Cardiac muscle cell (in vitro differentiated cells and primary cell): ENCODE results near the gene PHEX. TPM values are rescaled to one million over a fixed set of nuclear protein-coding genes. Genes with fewer than 3 reads are reported as not detected.

Source experiments
- DNase-seq, 2 donors: peaks; one replicate each; pipeline versions ENCODE4 v3.0.0 to v3.0.0-alpha.2; 2010 to 2017; ENCODE audit warnings: low read depth in 1 of 2, low spot score in 1 of 2
- H3K27ac ChIP-seq: fragments of 200-600 bp; sonication (generic); 2 replicates; pipeline ENCODE4 v1.5.1; 2016
- H3K27me3 ChIP-seq: fragments of 200-600 bp; sonication (generic); 2 replicates; pipeline ENCODE4 v1.6.0; 2016; ENCODE audit warnings: control low read depth
- H3K36me3 ChIP-seq: fragments of 200-600 bp; sonication (generic); 2 replicates; pipeline ENCODE4 v1.5.1; 2016; ENCODE audit warnings: control low read depth
- H3K4me1 ChIP-seq: fragments of 200-600 bp; sonication (generic); 2 replicates; pipeline ENCODE4 v1.8.1; 2017; ENCODE audit warnings: low read depth, mild to moderate bottlenecking, mixed run types
- H3K4me3 ChIP-seq: fragments of 200-600 bp; sonication (generic); 2 replicates; pipeline ENCODE4 v1.5.1; 2016; ENCODE audit warnings: mild to moderate bottlenecking
- H3K9me3 ChIP-seq: fragments of 200-600 bp; sonication (generic); 2 replicates; pipeline ENCODE4 v1.5.1; 2017; ENCODE audit warnings: low read depth, mild to moderate bottlenecking, control low read depth
- polyA plus RNA-seq: library from polyadenylated mRNA; unstranded; fragments of >200 nt; fragmentation: Nextera tagmentation; extraction: Ambion mirVana; gene quantifications from 2 replicates; pipeline ENCODE4 v1.2.1, GENCODE V29; 2016
- total RNA-seq: library from RNA; depleted of rRNA; stranded (reverse); fragments of >200 nt; gene quantifications from 2 replicates; pipeline ENCODE4 v1.2.3, GENCODE V29; 2016
- TF ChIP-seq, protein P1 (sequence below): IDR thresholded peaks from 2 replicates; pipeline ENCODE4 v1.5.1; 2012; ENCODE audit warnings: low read depth, mild to moderate bottlenecking, low read length

Gene PHEX
- total and polyA plus RNA-seq, 2 experiments from 2014 or later: 0.21 to 0.62 TPM

DNA sequence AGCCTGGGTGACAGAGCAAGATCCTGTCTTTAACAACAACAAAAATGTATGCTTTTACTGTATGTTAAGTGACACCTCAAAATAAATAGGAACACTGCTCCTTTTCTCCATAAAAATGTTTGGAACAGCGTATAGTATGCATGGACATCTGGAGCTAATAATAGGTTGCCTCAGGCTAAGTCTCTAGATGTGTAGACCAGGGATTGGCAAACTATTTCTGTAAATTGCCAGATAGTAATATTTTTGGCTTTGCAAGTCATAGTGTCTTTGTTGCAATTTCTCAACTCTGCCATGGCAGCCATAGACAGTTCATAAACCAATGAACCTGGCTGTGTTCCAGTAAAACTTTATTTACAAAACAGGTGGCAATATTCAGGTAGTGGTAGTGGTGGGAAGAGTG is 164.0 kb downstream of the PHEX start:
- no peak overlapping the region for H3K4me3 ChIP-seq
- no peak overlapping the region for H3K27ac ChIP-seq
- no peak for DNase-seq
- H3K4me1 ChIP-seq: peaks cover 12% of the 10 kb centered on the region
- H3K27me3 ChIP-seq: no peaks in the 10 kb centered on the region
- TF ChIP-seq, protein P1, sequence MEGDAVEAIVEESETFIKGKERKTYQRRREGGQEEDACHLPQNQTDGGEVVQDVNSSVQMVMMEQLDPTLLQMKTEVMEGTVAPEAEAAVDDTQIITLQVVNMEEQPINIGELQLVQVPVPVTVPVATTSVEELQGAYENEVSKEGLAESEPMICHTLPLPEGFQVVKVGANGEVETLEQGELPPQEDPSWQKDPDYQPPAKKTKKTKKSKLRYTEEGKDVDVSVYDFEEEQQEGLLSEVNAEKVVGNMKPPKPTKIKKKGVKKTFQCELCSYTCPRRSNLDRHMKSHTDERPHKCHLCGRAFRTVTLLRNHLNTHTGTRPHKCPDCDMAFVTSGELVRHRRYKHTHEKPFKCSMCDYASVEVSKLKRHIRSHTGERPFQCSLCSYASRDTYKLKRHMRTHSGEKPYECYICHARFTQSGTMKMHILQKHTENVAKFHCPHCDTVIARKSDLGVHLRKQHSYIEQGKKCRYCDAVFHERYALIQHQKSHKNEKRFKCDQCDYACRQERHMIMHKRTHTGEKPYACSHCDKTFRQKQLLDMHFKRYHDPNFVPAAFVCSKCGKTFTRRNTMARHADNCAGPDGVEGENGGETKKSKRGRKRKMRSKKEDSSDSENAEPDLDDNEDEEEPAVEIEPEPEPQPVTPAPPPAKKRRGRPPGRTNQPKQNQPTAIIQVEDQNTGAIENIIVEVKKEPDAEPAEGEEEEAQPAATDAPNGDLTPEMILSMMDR: no peak
- no peaks in the 10 kb centered on the region for H3K9me3 ChIP-seq
- no peaks in the 10 kb centered on the region for H3K36me3 ChIP-seq

DNA sequence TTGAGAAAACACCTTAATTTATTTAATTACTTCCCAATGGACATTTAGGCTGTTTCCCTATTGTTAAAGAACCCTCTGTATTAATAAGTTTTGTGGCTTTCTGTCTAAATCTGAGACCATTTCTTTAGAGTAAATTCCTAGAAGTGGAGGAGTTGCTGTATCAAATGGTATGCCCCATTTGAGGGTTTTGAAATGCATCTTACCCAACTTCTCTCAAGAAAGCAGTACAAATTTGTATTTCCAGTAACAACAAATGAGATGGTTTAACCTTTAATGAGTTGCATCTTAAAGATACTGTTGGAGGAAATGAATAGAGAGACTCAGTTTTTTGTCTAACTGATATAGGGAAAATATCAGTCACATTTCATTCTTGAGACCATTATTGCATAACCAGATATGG is 170.1 kb downstream of the PHEX start:
- DNase-seq: peak in 1 of 2 donors; percentile 2
- TF ChIP-seq, protein P1: no peak
- Histone ChIP-seq H3K27me3 (no peaks in the 10 kb centered on the region), H3K27ac (no peak overlapping the region), H3K36me3 (no peaks in the 10 kb centered on the region), H3K4me3 (no peak overlapping the region), H3K9me3 (no peaks in the 10 kb centered on the region), H3K4me1 (no peaks in the 10 kb centered on the region)

DNA sequence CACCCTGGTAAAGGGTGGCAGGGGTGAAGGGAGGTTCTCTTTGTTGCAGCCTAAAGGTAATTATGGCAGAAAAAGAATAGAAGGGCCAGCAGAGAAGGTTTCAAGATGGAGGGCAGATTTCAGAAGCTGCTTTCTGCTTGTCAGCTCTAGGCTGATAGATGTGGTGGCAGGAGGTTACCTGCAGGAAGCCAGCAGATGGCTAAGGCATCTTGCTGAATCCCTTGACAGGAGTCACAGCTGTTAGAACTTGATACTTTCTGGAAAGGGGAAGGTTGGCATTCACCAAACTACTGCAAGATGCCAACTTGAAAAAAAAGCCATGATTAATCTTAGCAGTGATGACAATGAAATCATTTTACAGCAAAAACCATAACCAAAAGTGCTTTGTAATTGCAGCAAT is 171.1 kb downstream of the PHEX start:
- no peak overlapping the region for H3K27ac ChIP-seq
- TF ChIP-seq, protein P1: no peak

DNA sequence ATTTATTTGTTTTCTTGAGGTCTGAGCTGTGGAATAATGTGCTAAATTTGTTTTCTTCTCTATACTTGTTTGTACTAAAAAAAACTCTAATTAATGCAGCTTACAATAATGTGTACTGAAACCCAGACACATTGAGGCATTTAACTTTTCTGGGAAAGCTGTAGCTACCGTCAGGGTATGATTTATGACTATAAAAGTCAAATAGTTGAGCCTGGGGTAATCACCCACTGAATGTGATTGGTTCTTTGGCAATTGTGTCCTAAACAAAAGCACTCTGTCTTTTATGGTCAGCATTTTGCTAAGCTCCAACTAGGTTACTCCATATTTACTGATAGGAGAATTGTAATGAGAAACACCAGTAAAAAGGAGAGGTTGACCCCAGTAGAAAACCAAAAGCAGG is 174.7 kb downstream of the PHEX start:
- DNase-seq: no peak
- Histone ChIP-seq H3K36me3 (no peaks in the 10 kb centered on the region), H3K27ac (no peak overlapping the region), H3K27me3 (no peaks in the 10 kb centered on the region), H3K4me3 (no peak overlapping the region), H3K4me1 (peaks cover 5% of the 10 kb centered on the region), H3K9me3 (no peaks in the 10 kb centered on the region)
- TF ChIP-seq, protein P1: no peak

More for the DNA sequence above, 171.1 kb downstream of the PHEX start:
- no peaks in the 10 kb centered on the region for H3K9me3 ChIP-seq
- H3K36me3 ChIP-seq: no peaks in the 10 kb centered on the region
- DNase-seq: no peak
- H3K27me3 ChIP-seq: no peaks in the 10 kb centered on the region
- no peaks in the 10 kb centered on the region for H3K4me1 ChIP-seq
- no peak overlapping the region for H3K4me3 ChIP-seq

DNA sequence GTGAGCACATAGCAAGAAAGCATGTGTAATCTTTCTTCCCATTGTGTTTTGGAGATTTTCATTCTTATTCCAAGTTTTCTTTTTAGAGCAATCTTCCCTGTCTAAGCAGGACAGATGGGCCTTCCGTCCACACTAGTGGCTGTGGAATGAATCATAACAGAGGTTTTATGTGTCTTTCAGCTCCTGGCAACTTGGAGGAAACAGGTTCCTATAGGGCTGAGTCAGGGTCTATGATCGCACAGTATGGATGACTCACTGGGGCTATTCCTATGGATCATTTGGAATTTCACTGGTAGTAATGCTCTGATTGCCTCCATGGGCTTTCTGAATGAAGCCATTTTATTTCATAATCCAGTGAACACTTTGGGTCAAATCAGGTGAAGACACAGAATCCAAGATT is 188.8 kb downstream of the PHEX start:
- no peak overlapping the region for H3K4me3 ChIP-seq
- peak in 1 of 2 donors; percentile 18 for DNase-seq
- no peaks in the 10 kb centered on the region for H3K36me3 ChIP-seq
- H3K4me1 ChIP-seq: no peaks in the 10 kb centered on the region
- TF ChIP-seq, protein P1: no peak
- no peak overlapping the region for H3K27ac ChIP-seq
- H3K9me3 ChIP-seq: no peaks in the 10 kb centered on the region
- no peaks in the 10 kb centered on the region for H3K27me3 ChIP-seq

DNA sequence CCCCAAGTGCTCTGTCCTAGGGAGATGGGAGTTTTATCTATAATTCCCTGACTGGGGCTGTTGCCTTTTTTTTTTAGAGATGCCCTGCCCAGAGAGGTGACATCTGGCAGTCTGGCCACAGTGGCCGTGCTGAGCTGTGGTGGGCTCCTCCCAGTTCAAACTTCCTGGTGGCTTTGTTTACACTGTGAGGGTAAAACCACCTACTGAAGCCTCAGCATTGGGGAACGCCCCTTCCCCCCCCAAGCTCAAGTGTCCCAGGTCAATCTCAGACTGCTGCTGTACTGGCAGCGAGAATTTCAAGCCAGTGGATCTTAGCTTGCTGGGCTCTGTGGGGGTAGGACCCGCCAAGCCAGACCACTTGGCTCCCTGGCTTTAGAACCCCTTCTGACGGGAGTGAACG is 202.3 kb downstream of the PHEX start:
- no peaks in the 10 kb centered on the region for H3K36me3 ChIP-seq
- H3K27ac ChIP-seq: no peak overlapping the region
- no peaks in the 10 kb centered on the region for H3K9me3 ChIP-seq
- no peaks in the 10 kb centered on the region for H3K4me1 ChIP-seq
- no peak overlapping the region for H3K4me3 ChIP-seq
- H3K27me3 ChIP-seq: no peaks in the 10 kb centered on the region
- TF ChIP-seq, protein P1: no peak
- no peak for DNase-seq
